Osteoblast (primary cell): ENCODE measurements around the gene DDX46. TPM values are rescaled to one million over a fixed set of nuclear protein-coding genes. Genes with fewer than 3 reads are reported as not detected.

Experiments used
- DNase-seq: peaks from one replicate; pipeline ENCODE4 v3.0.0; 2011; ENCODE audit warnings: low spot score, mixed read lengths; ENCODE audit not compliant: insufficient read length; ENCODE audit errors: missing footprints
- H2AFZ ChIP-seq: 2 replicates; pipeline ENCODE4 v1.6.0; 2011; ENCODE audit warnings: mild to moderate bottlenecking, low read length
- H3K27ac ChIP-seq: 2 replicates; pipeline ENCODE4 v1.5.1; 2011; ENCODE audit warnings: mild to moderate bottlenecking, low read depth, low read length, moderate library complexity
- H3K27me3 ChIP-seq: 2 replicates; pipeline ENCODE4 v1.6.0; 2012; ENCODE audit warnings: mild to moderate bottlenecking, control low read depth, inconsistent platforms, low read length, moderate library complexity; ENCODE audit not compliant: insufficient read depth
- H3K36me3 ChIP-seq: 2 replicates; pipeline ENCODE4 v1.5.1; 2011; ENCODE audit warnings: mild to moderate bottlenecking, low read length, control low read depth, moderate library complexity; ENCODE audit not compliant: insufficient read depth
- H3K4me1 ChIP-seq: 2 replicates; pipeline ENCODE4 v1.5.1; 2011; ENCODE audit warnings: mild to moderate bottlenecking, low read length, control low read depth, moderate library complexity; ENCODE audit not compliant: insufficient read depth
- H3K4me2 ChIP-seq: 2 replicates; pipeline ENCODE4 v1.6.0; 2011; ENCODE audit warnings: mild to moderate bottlenecking, low read length; ENCODE audit not compliant: insufficient read depth
- H3K4me3 ChIP-seq: fragments of 200-600 bp; sonication (generic); 3 replicates; pipeline ENCODE4 v1.5.1; 2012; ENCODE audit warnings: mild to moderate bottlenecking, low read length, inconsistent platforms; ENCODE audit not compliant: insufficient read depth
- H3K79me2 ChIP-seq: 2 replicates; pipeline ENCODE4 v1.6.0; 2012; ENCODE audit warnings: mild to moderate bottlenecking, low read length, control low read depth, inconsistent platforms; ENCODE audit not compliant: insufficient read depth
- H3K9me3 ChIP-seq: 2 replicates; pipeline ENCODE4 v1.5.1; 2011; ENCODE audit warnings: low read depth, low read length, control low read depth
- H4K20me1 ChIP-seq: 2 replicates; pipeline ENCODE4 v1.6.0; 2012; ENCODE audit warnings: mild to moderate bottlenecking, low read length, control low read depth; ENCODE audit not compliant: insufficient read depth
- total RNA-seq: library from RNA; depleted of rRNA; stranded (reverse); fragments of >200 nt; gene quantifications from 2 replicates; pipeline ENCODE4 v1.2.3, GENCODE V29; 2012
- TF ChIP-seq, protein P1 (sequence below): IDR thresholded peaks from 2 replicates; pipeline ENCODE4 v1.5.1; 2011; ENCODE audit warnings: mild to moderate bottlenecking, low read depth, low read length, moderate library complexity; ENCODE audit errors: extremely low read depth

The DDX46 gene
- total RNA-seq, 1 donor: 20.6 TPM

DNA sequence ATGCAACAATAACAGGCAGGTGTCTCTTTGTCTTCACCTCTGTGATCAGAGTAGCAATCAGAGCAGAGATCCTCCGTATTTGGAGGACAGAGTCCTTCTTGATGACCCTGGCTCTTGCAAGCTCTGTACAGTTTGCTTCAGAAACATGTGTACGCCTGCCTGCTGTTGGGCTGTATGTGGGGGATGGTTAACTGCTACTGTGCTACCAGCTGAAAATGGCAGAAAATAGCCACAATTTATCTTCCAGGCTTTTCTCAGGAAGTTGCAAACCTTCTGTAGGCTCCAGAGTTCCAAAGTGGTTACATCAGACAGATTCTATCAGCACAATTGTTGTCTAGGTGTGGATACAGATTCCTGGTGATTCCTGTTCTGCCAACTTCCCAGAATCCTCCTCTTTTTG lies 35.5 kb downstream of the DDX46 start:
- Histone ChIP-seq H3K4me2 (no peak overlapping the region), H3K4me3 (no peak overlapping the region), H3K27ac (no peak overlapping the region), H3K4me1 (no peaks in the 10 kb centered on the region), H3K36me3 (peaks cover 71% of the 10 kb centered on the region), H4K20me1 (no peaks in the 10 kb centered on the region), H3K27me3 (no peaks in the 10 kb centered on the region), H3K79me2 (no peaks in the 10 kb centered on the region), H2AFZ (no peak overlapping the region), H3K9me3 (no peaks in the 10 kb centered on the region)
- TF ChIP-seq, protein P1, sequence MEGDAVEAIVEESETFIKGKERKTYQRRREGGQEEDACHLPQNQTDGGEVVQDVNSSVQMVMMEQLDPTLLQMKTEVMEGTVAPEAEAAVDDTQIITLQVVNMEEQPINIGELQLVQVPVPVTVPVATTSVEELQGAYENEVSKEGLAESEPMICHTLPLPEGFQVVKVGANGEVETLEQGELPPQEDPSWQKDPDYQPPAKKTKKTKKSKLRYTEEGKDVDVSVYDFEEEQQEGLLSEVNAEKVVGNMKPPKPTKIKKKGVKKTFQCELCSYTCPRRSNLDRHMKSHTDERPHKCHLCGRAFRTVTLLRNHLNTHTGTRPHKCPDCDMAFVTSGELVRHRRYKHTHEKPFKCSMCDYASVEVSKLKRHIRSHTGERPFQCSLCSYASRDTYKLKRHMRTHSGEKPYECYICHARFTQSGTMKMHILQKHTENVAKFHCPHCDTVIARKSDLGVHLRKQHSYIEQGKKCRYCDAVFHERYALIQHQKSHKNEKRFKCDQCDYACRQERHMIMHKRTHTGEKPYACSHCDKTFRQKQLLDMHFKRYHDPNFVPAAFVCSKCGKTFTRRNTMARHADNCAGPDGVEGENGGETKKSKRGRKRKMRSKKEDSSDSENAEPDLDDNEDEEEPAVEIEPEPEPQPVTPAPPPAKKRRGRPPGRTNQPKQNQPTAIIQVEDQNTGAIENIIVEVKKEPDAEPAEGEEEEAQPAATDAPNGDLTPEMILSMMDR: no peak
- DNase-seq: no peak

DNA sequence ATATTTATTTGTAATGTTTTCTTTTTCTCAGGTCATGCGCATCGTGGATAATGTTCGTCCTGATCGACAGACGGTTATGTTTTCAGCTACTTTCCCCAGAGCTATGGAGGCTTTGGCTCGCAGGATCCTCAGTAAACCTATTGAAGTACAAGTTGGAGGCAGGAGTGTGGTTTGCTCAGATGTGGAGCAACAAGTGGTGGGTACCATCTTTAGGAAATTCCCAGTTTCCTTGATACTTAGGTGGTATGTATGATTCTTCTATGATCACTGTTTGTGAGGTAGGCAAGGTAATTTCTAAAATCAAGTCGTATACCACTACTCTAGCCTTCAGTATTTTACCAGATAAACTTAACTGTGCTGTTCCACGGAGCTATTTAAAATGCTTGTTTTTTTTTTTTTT lies 36.2 kb downstream of the DDX46 start:
- H2AFZ ChIP-seq: no peak overlapping the region
- no peak overlapping the region for H3K27ac ChIP-seq
- no peak overlapping the region for H3K4me3 ChIP-seq
- no peak for DNase-seq
- no peaks in the 10 kb centered on the region for H4K20me1 ChIP-seq
- TF ChIP-seq, protein P1: no peak
- no peaks in the 10 kb centered on the region for H3K79me2 ChIP-seq
- no peaks in the 10 kb centered on the region for H3K4me1 ChIP-seq
- H3K9me3 ChIP-seq: no peaks in the 10 kb centered on the region
- peaks cover 64% of the 10 kb centered on the region for H3K36me3 ChIP-seq
- H3K4me2 ChIP-seq: no peak overlapping the region
- no peaks in the 10 kb centered on the region for H3K27me3 ChIP-seq

GRCh38 chr5:134798468-134798867 lies 39.9 kb downstream of the DDX46 start:
- H3K9me3 ChIP-seq: no peaks in the 10 kb centered on the region
- H3K79me2 ChIP-seq: peaks cover 3% of the 10 kb centered on the region
- peaks cover 43% of the 10 kb centered on the region for H3K36me3 ChIP-seq
- no peaks in the 10 kb centered on the region for H4K20me1 ChIP-seq
- no peak overlapping the region for H2AFZ ChIP-seq
- no peak overlapping the region for H3K27ac ChIP-seq
- no peaks in the 10 kb centered on the region for H3K4me1 ChIP-seq
- H3K27me3 ChIP-seq: no peaks in the 10 kb centered on the region
- TF ChIP-seq, protein P1: no peak
- H3K4me3 ChIP-seq: no peak overlapping the region
- no peak overlapping the region for H3K4me2 ChIP-seq
- DNase-seq: no peak

DNA sequence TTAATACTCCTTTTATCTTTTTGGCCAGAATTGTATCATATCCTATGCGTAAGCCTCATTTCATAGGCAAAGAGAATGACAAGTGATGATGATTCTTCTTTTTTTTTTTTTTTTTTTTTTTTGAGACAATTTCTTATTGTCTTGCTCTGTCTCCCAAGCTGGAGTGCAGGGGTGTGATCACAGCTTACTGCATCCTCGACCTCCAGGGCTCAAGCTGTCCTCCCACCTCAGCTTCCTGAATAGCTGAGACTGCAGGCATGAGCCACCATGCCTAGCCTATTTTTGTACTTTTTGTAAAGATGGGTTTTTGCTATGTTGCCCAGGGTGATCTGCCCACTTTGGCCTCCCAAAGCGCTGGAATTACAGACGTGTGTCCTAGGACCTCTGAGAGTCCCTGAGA lies 45.2 kb downstream of the DDX46 start:
- no peaks in the 10 kb centered on the region for H3K27me3 ChIP-seq
- DNase-seq: no peak
- H4K20me1 ChIP-seq: no peaks in the 10 kb centered on the region
- TF ChIP-seq, protein P1: no peak
- no peak overlapping the region for H3K27ac ChIP-seq
- H3K4me2 ChIP-seq: no peak overlapping the region
- H3K36me3 ChIP-seq: peaks cover 33% of the 10 kb centered on the region
- H3K4me1 ChIP-seq: peaks cover 5% of the 10 kb centered on the region
- no peak overlapping the region for H2AFZ ChIP-seq
- no peaks in the 10 kb centered on the region for H3K9me3 ChIP-seq
- H3K4me3 ChIP-seq: no peak overlapping the region
- H3K79me2 ChIP-seq: peaks cover 3% of the 10 kb centered on the region
